Activated CD4-positive, alpha-beta T cell treated with anti-CD3 and anti-CD28 coated beads, Interleukin-2, amount 50 U/mL, for 16 hours (primary cell): ENCODE data around the gene NEK11.

Source experiments
- DNase-seq: peaks from one replicate; pipeline ENCODE4 v3.0.0-alpha.2; 2020

Gene NEK11

DNA sequence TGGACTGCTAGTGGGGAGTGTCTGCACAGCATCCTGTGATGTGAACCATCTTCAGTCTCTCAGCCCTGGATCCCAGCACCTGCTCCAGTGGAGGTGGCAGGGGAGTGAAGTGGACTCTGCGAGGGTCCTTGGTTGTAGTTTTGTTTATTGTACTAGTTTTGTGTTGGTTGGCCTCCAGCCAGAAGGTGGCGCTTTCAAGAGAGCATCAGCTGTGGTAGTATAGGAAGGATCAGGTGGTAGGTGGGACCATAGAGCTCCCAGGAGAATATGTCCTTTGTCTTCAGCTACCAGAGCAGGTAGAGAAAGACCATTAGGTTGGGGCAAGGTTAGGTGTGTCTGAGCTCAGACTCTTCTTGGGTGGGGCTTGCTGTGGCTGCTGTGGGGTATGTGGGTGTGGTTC lies 20.9 kb downstream of the NEK11 start:
- DNase-seq: no peak

DNA sequence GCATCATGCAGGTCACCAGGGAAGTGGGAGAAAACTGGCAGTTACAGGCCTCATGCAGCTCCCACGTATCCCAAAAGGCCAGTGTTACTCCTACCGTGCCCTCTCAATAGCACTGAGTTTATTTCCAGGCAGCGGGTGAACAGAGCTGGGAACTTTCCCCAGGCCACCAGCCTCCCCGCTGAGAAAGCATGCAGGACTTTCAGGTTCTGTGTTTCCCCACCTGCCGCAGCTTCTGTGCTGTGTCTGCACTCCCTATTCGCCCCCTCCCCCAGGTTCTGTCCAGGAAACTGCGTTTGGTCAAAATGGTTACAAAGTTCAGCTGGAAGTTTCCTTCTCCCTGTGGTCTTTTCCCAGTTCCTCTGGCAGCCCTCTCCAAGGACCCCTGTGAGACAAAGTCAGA lies 21.4 kb downstream of the NEK11 start:
- DNase-seq: no peak

DNA sequence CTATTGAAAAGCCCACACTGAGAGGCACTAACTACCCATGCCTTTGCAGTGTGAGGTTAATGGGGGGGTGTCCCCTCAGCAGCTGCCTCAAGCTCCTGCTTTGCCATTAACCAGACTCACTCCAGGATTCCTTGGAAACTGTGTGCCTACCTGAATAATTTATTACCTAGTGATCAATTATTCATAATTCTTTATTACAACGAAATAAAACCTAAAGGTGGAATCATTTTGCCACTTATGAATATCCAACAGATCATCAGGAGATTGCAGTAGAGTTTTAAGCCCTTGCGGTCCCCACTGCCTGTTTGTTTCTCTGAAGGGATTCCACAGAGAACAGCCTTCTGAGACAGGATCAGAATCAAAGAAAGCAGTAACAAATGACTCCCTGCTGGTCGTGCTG lies 23.3 kb downstream of the NEK11 start:
- DNase-seq: no peak

DNA sequence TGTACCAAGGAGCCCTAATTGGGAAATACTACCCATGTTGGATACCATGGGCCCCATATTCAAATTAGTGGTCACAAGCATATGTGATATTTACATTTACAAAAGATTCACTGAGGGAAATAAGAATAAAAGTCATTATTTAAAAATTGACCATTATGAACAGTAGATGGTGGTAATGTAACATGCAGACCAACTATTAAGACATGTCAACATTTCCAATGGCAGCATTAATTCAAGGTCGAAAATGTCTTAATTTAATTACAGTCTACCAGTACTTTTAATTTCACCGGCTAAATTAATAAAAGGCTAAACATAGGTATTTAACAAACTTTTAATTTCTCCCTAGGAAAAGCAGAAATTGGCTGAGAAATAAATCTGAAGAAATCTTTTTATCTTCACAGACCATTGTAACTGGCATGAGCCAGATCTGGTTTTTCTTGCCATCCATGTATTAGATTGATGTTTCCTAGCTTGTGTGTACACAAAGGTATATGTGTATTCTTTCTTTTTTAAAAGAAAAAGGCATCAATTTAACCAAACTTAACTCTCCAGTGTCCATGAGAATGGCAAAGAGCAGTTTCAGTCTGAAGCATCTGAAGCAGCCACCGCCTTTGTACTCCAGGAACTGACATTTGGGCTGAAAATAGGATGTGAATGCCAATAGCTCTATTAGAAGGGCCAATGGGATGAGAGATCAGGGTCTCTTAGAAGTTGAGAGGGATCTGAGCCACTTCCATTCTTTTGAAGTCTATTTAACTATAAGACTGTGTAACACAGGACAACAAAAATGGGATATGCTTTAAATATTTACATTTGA lies 26.6 kb downstream of the NEK11 start:
- DNase-seq: no peak

DNA sequence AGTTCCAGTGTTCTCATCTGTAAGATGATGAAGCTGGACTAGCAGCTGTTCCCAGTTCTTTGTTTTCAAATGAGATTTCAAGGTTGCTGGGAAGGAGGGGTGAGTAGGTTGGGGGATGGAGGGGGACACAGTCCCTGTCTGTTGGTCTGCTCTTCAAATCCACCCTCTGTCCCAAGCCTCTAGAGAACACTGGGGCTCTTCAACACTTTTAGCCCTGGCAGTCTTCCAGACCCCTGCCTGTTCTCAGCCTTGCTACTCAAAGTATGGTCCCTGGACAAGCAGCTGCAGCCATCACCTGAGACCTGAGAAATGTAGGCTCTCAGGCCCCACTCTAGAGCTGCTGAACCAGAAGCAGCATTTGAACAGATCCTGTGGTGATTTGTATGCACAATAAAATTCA lies 41.3 kb downstream of the NEK11 start:
- DNase-seq: no peak

DNA sequence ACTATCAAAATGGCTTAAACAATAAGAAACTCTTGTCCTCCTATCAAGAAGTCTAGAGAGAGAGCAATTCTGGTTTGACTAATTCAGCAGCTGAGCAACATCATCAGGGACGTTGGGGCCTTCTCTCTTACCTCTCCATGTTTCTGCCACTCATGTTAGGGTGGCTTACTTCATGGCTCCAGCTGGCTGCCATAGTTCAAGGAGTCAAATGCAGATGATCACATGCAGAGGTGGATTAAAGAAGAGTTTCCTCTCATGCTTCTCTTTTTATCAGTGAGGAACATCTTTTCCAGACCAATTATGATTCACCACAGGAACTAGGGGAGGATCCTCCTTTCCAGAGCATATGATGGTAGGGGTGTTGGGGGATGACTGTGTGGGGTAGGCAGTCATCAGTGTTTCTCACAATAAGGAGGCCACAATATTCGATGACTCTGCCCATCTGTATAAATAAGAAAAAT lies 45.5 kb downstream of the NEK11 start:
- DNase-seq: peak; percentile 9

DNA sequence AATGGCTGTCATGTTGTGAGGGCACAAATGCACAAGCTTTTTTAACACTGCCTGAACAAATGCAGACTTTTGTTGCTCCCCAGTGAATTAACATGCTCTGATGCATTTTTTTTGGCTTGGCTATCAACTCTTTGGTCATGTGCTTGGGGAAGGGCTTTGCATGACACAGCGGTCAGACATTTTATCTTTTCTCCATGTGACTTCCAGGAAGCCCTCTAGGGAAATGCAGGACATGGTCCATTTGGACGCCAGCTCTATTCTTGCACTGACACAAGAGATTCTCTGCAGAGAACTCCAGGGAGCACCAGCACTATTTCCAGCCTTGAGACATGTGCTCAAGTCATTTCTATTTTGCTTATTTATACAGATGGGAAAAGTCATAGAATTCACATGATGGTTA lies 46.2 kb downstream of the NEK11 start:
- no peak for DNase-seq

DNA sequence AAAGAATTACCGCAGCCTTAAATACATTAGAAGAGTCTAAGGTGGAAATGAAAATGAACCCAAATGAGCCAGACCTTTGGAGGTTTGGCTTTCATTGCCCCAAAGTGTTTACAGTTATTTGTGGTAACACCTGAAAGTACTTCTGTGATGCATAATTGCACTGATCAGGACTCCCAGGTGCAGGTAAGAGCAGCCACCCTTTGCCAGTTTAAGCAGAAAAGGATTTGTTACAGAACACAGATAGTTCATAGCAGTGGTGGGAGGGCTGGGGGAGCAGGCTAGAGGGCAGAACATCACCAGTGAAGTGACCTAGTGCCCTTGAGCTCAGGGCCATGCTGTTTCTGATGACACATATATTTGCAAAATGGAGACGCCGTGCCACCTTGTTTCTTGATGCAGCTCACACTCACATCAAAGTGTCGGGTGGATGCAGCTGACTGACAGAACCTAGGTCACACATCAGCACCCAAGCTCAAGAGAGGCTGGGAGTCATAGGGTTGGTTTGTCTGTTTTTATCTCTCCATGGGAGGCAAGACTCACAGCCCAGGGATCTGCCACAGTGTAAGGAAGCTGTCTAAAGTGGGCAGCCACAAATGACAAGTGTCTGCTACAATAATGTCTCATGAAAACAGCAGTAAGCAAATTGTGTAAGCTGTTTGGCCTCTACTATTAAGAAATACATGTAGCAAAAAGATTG lies 49.1 kb downstream of the NEK11 start:
- no peak for DNase-seq

DNA sequence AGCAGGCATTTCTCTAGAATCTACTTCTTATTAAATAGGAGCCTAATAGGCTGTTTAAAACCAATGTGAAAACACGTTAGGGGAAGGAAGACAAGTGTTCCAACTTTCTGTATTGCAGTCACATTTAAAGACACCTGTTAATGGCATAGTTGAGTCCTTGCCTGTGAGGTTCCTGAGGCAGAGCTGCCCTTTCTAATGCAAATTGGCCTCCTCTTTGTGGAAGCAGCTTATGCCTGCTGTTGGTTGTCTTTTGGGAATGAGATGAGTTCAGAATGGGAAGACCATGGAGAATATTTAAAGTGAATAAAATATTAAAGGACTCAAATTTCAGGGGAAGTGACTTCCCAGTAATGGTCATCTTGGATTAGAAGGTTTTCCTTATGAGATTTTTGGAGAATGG lies 51.2 kb downstream of the NEK11 start:
- DNase-seq: no peak

DNA sequence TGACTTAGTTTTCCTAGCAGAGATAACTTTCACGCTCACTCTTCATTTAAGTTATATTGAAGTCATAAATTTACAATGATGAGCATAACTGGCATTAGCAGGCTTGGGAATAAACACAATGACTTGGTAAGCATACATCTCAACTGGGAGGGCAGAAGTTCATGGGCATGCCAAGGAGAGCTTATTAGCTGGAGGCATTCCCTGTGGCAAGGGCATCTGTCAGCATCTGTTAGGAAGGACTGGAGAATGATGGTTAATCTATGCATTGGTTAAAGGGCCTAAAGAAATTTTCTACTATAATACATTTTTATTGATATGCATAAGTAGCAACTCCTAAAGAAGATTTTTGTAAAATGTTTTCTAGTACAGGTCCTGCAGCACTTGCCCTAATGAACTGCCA lies 52.4 kb downstream of the NEK11 start:
- no peak for DNase-seq

DNA sequence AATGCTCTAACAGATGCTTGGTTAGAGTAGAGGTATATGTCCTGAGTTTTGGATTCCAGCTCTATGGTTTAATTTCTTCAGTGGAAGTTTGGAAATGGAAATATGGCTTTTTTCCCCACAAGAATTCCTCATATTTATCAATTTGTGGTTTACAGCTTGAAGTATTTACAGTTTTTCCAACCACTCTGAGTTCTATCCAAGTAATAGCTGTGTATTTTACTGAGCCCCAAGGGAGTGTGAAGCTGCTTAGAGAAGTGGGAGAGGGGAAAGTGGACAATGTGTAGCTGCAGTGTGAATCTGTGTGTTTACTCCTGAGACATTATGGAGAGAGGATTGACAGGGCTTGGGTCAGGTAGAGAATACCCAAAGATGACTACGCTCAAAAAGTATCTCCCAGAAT lies 54.5 kb downstream of the NEK11 start:
- DNase-seq: no peak

DNA sequence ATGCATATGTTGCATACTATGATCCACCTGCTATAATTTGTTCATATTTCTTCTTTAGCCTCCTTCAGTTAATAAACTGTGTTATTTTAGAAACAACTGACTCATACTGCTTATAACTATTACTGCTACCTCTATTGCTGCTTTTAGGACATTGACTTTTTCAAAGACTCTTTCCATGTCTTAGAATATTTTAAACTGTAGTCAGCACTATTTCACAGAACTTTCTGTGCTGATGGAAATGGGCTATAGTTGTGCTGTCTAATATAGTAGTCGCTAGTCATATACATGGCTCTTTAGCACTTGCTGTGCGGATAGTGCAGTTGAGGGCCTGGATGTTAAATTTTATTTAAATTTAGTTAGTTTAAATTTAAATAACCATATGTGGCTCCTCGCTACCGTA lies 55.6 kb downstream of the NEK11 start:
- DNase-seq: no peak

DNA sequence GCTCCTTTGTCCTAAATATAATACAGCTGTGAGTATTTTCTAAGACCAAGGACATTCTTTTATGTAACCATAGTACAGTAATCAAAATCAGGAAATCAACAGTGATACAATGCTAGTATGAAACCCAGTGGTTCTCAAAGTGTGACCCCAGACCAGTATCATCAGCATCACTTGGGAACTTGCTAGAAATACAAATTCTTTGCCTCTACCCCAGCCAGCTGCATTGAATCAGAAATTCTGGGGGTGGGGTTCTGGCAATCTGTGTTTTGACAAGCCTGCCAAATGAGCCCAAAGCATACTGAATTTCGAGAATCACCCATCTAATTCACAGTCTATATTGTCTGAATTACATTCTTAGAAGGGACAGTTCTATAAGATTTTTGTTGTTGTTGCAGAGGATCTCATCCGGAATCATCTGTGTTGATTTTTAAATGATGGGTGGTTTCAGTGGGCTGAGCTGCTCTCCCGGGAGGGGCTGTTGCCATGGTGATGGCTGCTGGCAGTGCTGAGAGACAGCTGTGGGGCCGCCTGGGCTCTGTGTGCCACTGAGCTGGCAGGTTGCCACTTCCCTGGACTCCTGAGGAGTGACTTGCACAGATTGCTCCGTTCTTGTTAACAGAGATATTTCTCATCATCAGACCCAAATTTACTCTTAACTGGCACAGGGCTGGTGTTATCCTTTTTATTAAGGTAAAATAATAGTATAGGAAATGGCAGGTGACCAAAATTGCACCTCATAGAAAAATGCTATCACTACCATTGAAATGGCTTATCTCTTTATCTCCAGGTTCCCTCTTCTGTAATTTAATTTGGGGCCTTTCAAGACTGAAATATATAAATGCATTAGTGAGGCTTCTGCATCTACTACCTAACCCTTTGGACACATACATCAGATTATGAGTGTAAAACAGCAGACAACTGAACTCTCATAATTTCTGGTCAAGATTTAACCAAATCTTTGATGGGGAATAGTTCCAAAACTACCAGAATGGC lies 56.5 kb downstream of the NEK11 start:
- no peak for DNase-seq

DNA sequence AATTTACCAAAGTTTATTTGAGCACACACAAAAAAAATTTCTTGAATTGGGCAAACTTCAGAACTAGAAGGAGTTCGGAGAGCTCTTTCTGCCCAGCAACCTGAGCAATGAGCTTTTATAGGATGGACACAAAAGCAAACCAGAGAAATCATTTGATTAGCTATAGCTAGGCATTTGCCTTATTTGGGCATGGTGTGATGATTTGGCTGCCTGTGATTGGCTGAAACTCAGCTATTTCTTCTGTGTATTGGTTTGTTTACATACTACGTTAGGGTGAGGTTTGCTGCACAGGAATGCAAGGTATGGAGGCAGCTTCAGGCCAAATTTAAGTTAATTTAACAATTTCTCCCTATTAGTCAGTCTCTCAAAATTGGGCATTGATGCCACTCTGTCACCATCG lies 65.1 kb downstream of the NEK11 start:
- no peak for DNase-seq

DNA sequence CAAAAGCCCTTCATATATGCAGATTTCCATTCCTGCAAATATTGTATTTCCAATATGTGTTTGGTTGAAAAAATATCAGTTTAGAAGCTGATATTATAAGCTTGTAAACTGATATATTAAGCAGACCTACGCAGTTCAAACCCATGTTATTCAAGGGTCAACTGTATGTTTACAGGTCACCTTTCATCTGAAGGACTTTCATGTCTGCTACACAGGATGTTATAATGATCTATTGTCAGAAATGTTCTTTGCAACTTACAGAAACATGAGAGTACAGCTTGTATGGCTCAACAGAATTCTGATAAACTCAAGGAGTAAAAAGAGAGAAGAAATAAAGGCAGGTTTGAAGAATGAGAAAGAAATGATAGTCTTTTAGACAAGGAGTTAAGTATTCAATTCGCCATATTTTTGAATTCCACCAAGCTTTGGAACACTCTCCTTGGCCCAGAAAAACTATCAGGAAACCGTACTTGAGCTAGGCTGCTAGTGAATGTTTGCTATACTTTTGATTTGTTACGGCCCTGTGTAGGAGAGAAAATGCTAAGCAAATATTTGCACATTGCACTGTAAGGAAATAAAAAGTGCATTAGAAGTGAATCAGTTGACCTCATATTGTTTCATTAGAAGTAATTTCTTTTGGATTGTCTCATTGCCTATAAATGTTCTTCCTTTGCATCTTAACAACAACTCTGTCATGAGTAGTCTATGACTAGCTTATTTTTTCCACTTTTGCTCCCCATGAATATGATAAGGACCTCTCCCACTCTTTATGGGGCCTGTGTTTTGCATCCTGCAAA lies 81.2 kb downstream of the NEK11 start:
- no peak for DNase-seq

DNA sequence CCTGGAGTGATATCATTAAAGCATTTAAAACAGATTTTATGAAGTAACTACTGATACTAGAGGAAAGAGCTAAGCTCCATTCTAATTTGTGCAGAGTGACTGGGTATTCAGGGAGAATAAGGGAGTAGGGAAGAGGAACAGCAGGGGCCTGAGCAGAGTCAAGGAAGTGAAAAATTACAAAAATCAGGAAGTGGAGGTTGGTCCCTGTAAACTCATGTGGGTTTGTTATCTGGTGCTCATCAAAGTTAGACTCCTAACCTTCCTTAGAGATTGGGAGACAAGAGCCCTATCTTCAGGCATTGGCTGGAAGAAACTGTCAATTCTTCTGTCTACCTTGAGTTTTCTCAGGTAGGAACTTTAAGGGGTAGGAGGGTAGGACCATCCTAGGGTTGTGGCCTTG lies 82.5 kb downstream of the NEK11 start:
- no peak for DNase-seq

DNA sequence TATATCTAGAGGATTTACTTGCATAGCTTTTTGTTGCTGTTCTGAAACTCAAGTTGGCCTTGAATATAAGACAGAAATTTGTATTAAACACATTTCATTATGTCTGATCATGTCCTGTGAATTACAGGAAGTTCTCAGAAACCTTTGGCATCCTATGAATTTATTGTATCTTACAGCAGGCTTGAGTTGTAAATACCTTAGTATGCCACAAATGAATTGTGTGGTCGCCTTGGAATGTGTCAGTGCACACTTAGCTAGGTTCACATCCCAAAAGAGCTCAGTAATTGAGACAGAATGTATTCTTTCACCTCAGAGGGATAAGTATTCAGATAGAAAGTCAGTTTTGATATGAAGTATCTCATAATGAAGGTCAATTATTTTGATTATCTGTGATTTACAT lies 83.4 kb downstream of the NEK11 start:
- DNase-seq: no peak

DNA sequence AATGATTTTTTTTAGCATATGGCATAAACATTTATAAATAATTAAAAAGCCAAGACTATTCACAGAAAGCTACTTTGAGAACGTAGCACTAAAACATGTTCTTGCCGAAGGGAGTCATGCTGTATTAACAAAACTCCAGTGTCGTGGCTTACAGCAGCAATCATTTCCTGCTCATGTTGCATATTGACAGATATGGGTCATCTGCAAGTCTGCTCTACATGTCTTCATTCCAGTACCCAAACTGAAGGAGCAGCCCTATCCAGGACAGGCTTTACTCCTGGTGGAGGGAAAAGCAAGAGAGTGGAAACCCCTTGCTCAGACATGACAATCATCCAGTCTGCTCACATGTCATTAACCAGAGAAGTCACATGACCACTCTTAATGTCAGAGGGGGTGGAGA lies 87.6 kb downstream of the NEK11 start:
- no peak for DNase-seq

DNA sequence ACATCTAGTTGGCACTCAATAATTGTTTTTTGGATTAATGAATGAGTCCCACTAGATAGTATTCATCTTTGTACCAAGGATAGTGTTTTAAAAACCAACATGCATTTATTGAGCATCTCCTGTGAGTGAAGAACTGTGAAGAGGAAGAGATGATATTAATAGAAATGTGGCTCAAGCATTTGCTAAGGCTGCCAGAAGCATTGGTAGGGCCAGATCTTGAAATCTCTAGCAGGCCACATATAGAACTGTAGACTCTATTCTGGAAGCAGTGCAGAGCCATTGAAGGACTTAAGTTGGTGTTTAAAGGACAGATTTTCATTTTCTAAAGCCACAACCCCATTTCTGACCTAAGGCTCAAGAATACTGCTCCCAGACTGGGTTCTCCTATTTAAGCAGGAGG lies 99.0 kb downstream of the NEK11 start:
- DNase-seq: no peak

DNA sequence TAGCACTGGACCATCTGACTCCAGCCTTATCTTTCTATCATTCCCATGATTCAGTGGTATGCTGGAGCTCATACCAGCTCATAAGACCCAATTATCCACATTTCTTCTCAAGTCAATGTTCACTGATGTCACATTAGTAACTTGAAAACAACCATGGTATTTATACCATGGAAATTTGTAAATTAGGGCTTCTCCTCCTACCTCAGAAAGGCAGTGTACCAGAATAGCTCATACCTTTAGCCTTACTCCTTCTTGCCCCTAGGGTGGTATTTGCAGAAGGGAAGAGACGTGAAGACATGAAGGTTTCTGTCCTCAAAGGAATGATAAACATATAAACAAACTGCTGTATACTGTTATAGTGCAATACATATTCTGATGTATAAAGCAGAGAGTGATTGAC lies 114.2 kb downstream of the NEK11 start:
- DNase-seq: no peak

DNA sequence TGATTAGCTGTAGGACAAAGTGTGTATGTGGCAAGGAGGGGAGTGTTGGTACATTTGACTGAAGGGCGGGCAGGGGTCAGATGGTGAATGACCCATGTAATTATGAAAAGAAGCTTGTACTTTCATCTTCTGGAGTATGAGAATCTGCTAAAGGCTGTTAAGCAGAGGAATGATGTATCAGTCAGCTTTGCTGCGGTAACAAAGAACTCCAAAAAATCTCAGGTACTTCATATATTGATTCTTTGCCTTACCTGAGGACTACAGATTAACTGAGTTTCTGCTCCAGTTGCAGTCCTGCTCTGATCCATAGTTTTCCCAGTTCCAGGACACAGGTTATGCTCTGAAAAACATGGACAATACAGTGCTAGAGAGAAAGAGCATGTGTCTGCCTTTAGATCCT lies 115.1 kb downstream of the NEK11 start:
- DNase-seq: no peak

DNA sequence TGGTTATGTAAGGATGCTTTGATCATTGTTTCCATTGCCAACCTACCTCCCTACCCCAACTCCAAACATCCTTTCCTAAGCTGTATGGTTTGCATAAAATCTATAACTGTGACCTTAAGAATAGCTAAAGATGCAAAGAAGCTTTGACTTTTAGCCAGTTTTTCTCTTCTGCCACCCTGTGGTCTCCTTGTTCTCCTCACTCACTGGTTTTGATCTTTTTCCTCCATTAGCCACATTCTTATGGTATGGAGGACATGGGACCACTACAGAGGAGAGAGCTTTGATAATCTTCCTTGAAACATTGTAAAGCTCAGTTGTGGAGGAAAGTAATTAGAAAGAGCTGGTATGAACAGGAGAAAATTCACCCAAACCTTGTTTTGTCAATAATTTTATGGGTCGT lies 115.9 kb downstream of the NEK11 start:
- DNase-seq: no peak

DNA sequence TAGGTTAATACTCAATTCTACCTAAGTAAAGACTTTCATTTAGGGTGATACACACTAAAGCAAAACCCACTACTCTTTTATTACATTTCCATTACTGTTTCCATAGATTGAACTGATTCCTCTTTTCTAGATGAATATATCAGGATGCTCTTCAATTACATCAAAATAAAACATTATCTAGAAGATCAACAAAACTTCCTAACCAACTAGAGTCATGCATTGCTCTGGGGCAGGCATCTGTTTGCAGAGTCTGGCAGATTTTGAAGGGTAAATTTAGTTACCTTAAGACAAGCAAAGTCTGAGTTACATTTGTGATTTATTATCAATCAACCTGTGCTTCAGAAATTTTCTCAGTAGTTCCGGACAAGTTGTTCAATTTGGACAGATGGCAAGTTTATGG lies 117.1 kb downstream of the NEK11 start:
- DNase-seq: no peak
